GM12878 (cell line): ENCODE results near the gene ARHGDIA. TPM values are rescaled to one million over a fixed set of nuclear protein-coding genes. Genes with fewer than 3 reads are reported as not detected.

Experiments
- BHLHE40 ChIP-seq, 2 experiments: fragments of 450-650 bp in 1 of 2; IDR thresholded peaks; 2 replicates each; pipeline ENCODE4 v1.6.1; 2011 to 2017; ENCODE audit warnings: low read depth in 2 of 2, borderline replicate concordance in 1 of 2, improper control_type of control experiment in 1 of 2, low read length in 1 of 2, mild to moderate bottlenecking in 1 of 2
- CEBPZ ChIP-seq: fragments of 150-350 bp; IDR thresholded peaks from 2 replicates; pipeline ENCODE4 v1.6.1; 2016; ENCODE audit warnings: low read depth, low read length
- CTCF ChIP-seq, 3 experiments: IDR thresholded peaks in 2 of 3; conservative IDR thresholded peaks in 1 of 3; 2 replicates each; pipeline ENCODE4 v1.5.1; 2011; ENCODE audit warnings: low read depth in 3 of 3, low read length in 3 of 3, mild to moderate bottlenecking in 3 of 3, control low read depth in 2 of 3, moderate library complexity in 2 of 3, inconsistent platforms in 1 of 3, mixed read lengths in 1 of 3; ENCODE audit not compliant: control insufficient read depth in 2 of 3, insufficient read depth in 1 of 3; ENCODE audit errors: extremely low read depth in 1 of 3
- CUX1 ChIP-seq: IDR thresholded peaks from 2 replicates; pipeline ENCODE4 v1.6.1; 2012; ENCODE audit warnings: improper control_type of control experiment, low read depth, low read length; ENCODE audit not compliant: insufficient replicate concordance
- DPF2 ChIP-seq: fragments of 450-650 bp; IDR thresholded peaks from 2 replicates; pipeline ENCODE4 v1.6.1; 2017; ENCODE audit warnings: mild to moderate bottlenecking
- ELK1 ChIP-seq: IDR thresholded peaks from 2 replicates; pipeline ENCODE4 v1.6.1; 2012; ENCODE audit warnings: low read depth, low read length, improper control_type of control experiment
- GABPA ChIP-seq: IDR thresholded peaks from 2 replicates; pipeline ENCODE4 v1.6.1; 2014; ENCODE audit warnings: antibody characterized with exemption, low read depth, mild to moderate bottlenecking, inconsistent platforms
- KLF5 ChIP-seq: fragments of 450-650 bp; IDR thresholded peaks from 2 replicates; pipeline ENCODE4 v1.6.1; 2014; ENCODE audit warnings: mild to moderate bottlenecking; ENCODE audit not compliant: partially characterized antibody
- MYB ChIP-seq: fragments of 150-350 bp; IDR thresholded peaks from 2 replicates; pipeline ENCODE4 v1.6.1; 2014; ENCODE audit warnings: mild to moderate bottlenecking, low read depth, low read length, borderline replicate concordance
- PAX8 ChIP-seq: fragments of 450-650 bp; IDR thresholded peaks from 2 replicates; pipeline ENCODE4 v1.6.1; 2017; ENCODE audit warnings: mild to moderate bottlenecking, moderate library complexity
- PKNOX1 ChIP-seq: fragments of 450-650 bp; IDR thresholded peaks from 2 replicates; pipeline ENCODE4 v1.6.1; 2016; ENCODE audit warnings: mild to moderate bottlenecking
- RCOR1 ChIP-seq: conservative IDR thresholded peaks from 2 replicates; pipeline ENCODE4 v1.6.1; 2012; ENCODE audit warnings: low read depth, low read length, improper control_type of control experiment
- SMAD1 ChIP-seq: fragments of 450-650 bp; IDR thresholded peaks from 2 replicates; pipeline ENCODE4 v1.6.1; 2018; ENCODE audit warnings: mild to moderate bottlenecking, low read depth; ENCODE audit not compliant: partially characterized antibody
- TCF12 ChIP-seq: IDR thresholded peaks from 2 replicates; pipeline ENCODE4 v1.6.1; 2011; ENCODE audit warnings: low read depth, mild to moderate bottlenecking, low read length
- ZNF622 ChIP-seq: fragments of 450-650 bp; IDR thresholded peaks from 2 replicates; pipeline ENCODE4 v1.6.1; 2017; ENCODE audit warnings: mild to moderate bottlenecking, inconsistent platforms
- ZSCAN29 ChIP-seq: fragments of 450-650 bp; IDR thresholded peaks from 2 replicates; pipeline ENCODE4 v1.6.1; 2017; ENCODE audit warnings: mild to moderate bottlenecking, moderate library complexity
- polyA plus RNA-seq, 11 experiments: library from polyadenylated mRNA; depleted of rRNA in 4 of 11; unstranded in 6 of 11; stranded (reverse) in 5 of 11; fragments of >200 nt; fragmentation: Nextera tagmentation in 4 of 11; fragmentation: Illumina TruSeq in 1 of 11; extraction: Ambion mirVana in 4 of 11; extraction: Trizol in 1 of 11; gene quantifications; 1 replicate in 1 of 11; 2 replicates in 10 of 11; pipeline versions ENCODE4 v1.2.1 to v1.2.3, GENCODE V29; 2011 to 2016; ENCODE audit warnings: inconsistent platforms in 2 of 11, missing spikeins in 2 of 11, low read depth in 1 of 11
- total RNA-seq, 4 experiments: library from RNA; depleted of rRNA in 3 of 4; stranded (reverse); fragments of >200 nt in 3 of 4; fragmentation: Illumina TruSeq in 1 of 4; extraction: Trizol in 1 of 4; gene quantifications; 2 replicates each; pipeline versions ENCODE4 v1.2.1 to v1.2.3, GENCODE V29; 2013 to 2021

ARHGDIA gene
- total and polyA plus RNA-seq, 10 of the 15 experiments (the other 5 are each of a cell fraction or from before 2014, with no cell fraction given), result 17.9 to 552 (median 169) TPM

GRCh38 chr17:81917565-81918332, 46.6 kb upstream of the ARHGDIA start, which contains the start of gene SIRT7 (continued):
- TF ChIP-seq CUX1, result no peak
- TF ChIP-seq CTCF (IDR thresholded peaks at IDR 0.05 in 2 of 3, conservative IDR thresholded peaks at IDR 0.05 in 1 of 3; ENCODE audit: control insufficient read depth in 2 of 3, extremely low read depth in 1 of 3, insufficient read depth in 1 of 3, low read depth in 3 of 3, low read length in 3 of 3), result no peak
- no peak; the same call in 1 of the 2 replicates for TF ChIP-seq ZNF622
- no peak for TF ChIP-seq PKNOX1
- TF ChIP-seq TCF12, result no peak; the same call in 1 of the 2 replicates
- TF ChIP-seq GABPA, result no peak
- TF ChIP-seq MYB, result no peak
- peak; percentile 85; the same call in 1 of the 2 replicates for TF ChIP-seq DPF2
- no peak for TF ChIP-seq RCOR1
- no peak for TF ChIP-seq CEBPZ
- TF ChIP-seq ELK1, result peak; percentile 43; the same call in 1 of the 2 replicates
- no peak for TF ChIP-seq PAX8
- no peak for TF ChIP-seq KLF5
- TF ChIP-seq SMAD1, result no peak
- TF ChIP-seq ZSCAN29, result peak; percentile 91
- TF ChIP-seq BHLHE40 (IDR thresholded peaks at IDR 0.05; ENCODE audit: borderline replicate concordance in 1 of 2, low read depth in 2 of 2, low read length in 1 of 2), result peak in 1 of 2 experiments; percentile 56; a peak in 2 of 4 replicates
